Stimulated activated CD8-positive, alpha-beta memory T cell treated with anti-CD3 and anti-CD28 coated beads, Interleukin-4, amount 100 ng/mL, for 24 hours (primary cell): ENCODE results near the gene MED27.

Experiments
- DNase-seq: peaks from one replicate; pipeline ENCODE4 v3.0.0-alpha.2; 2020; ENCODE audit warnings: low read depth

MED27 gene

GRCh38 chr9:131879181-131879910 lies 200.3 kb downstream of the MED27 start:
- no peak for DNase-seq

GRCh38 chr9:131876486-131876885 lies 203.2 kb downstream of the MED27 start:
- DNase-seq: no peak

GRCh38 chr9:131875828-131876485 lies 203.7 kb downstream of the MED27 start:
- DNase-seq: no peak

GRCh38 chr9:131874916-131875670 lies 204.6 kb downstream of the MED27 start:
- no peak for DNase-seq

- no peak for DNase-seq
These were observed 205.2 kb downstream of the MED27 start for GRCh38 chr9:131874447-131874846.

GRCh38 chr9:131873891-131874440 lies 205.7 kb downstream of the MED27 start:
- DNase-seq: no peak

GRCh38 chr9:131873335-131873734 lies 206.3 kb downstream of the MED27 start:
- no peak for DNase-seq

GRCh38 chr9:131872702-131873101 lies 207.0 kb downstream of the MED27 start:
- no peak for DNase-seq

- DNase-seq: no peak
These were observed 207.7 kb downstream of the MED27 start for GRCh38 chr9:131872006-131872405.

GRCh38 chr9:131870156-131870555 lies 209.5 kb downstream of the MED27 start:
- DNase-seq: no peak

GRCh38 chr9:131869348-131869747 lies 210.3 kb downstream of the MED27 start:
- no peak for DNase-seq

- no peak for DNase-seq
These were observed 210.9 kb downstream of the MED27 start for GRCh38 chr9:131868766-131869165.

GRCh38 chr9:131867611-131868192 lies 212.0 kb downstream of the MED27 start:
- DNase-seq: no peak

- DNase-seq: no peak
These were observed 214.0 kb downstream of the MED27 start for GRCh38 chr9:131865446-131866195.

- no peak for DNase-seq
These were observed 215.1 kb downstream of the MED27 start for GRCh38 chr9:131864531-131864930.

- DNase-seq: no peak
These were observed 216.3 kb downstream of the MED27 start for GRCh38 chr9:131863306-131863896.

GRCh38 chr9:131862261-131862660 lies 217.4 kb downstream of the MED27 start:
- DNase-seq: no peak

- no peak for DNase-seq
These were observed 219.2 kb downstream of the MED27 start for GRCh38 chr9:131860430-131860829.

GRCh38 chr9:131858147-131858546 lies 221.5 kb downstream of the MED27 start:
- no peak for DNase-seq

GRCh38 chr9:131856105-131856504 lies 223.6 kb downstream of the MED27 start:
- no peak for DNase-seq
